ENCODE results near the gene ZBED3.

GRCh38 chr5:77123057-77123456, 36.0 kb upstream of the ZBED3 start:
- TF ChIP-seq EP300 (IDR thresholded peaks at IDR 0.05), result no peak
- TF ChIP-seq POLR2A (IDR thresholded peaks at IDR 0.05), result no peak
- TF ChIP-seq CTCF (IDR thresholded peaks at IDR 0.05), result no peak
